Kidney (tissue), 14 donors: ENCODE results near the gene LMAN1L. TPM values are rescaled to one million over a fixed set of nuclear protein-coding genes. Genes with fewer than 3 reads are reported as not detected.

ENCODE experiments used
- DNase-seq, 5 donors: peaks; one replicate each; pipeline ENCODE4 v3.0.0-alpha.2; 2013 to 2020
- FAIRE-seq: peaks from 2 replicates; lab custom pipeline; 2012; peaks lifted over from hg19 to GRCh38; lab: Jason Lieb, UNC
- H3K27ac ChIP-seq, 2 donors: one replicate each; pipeline ENCODE4 v1.7.0; 2013; ENCODE audit warnings: low read depth in 2 of 2, low read length in 2 of 2, inconsistent platforms in 1 of 2
- H3K27me3 ChIP-seq: one replicate; pipeline ENCODE4 v1.7.1; 2013; ENCODE audit warnings: low read length, inconsistent platforms; ENCODE audit not compliant: control insufficient read depth, insufficient read depth
- H3K36me3 ChIP-seq, 3 donors: one replicate each; pipeline versions ENCODE4 v1.7.0 to v1.7.1; 2013; ENCODE audit warnings: low read length in 3 of 3, control low read depth in 1 of 3, inconsistent platforms in 1 of 3; ENCODE audit not compliant: insufficient read depth in 3 of 3, control insufficient read depth in 2 of 3
- H3K4me1 ChIP-seq, 3 donors: one replicate each; pipeline versions ENCODE4 v1.7.0 to v1.7.1; 2013; ENCODE audit warnings: low read length in 3 of 3, inconsistent platforms in 1 of 3, low read depth in 1 of 3; ENCODE audit not compliant: control insufficient read depth in 2 of 3, insufficient read depth in 2 of 3
- H3K4me3 ChIP-seq, 3 donors: one replicate each; pipeline versions ENCODE4 v1.7.0 to v1.8.1; 2013; ENCODE audit warnings: low read length in 3 of 3, control low read depth in 1 of 3, inconsistent platforms in 1 of 3
- H3K9ac ChIP-seq, 3 donors: one replicate each; pipeline versions ENCODE4 v1.7.0 to v1.7.1; 2013; ENCODE audit warnings: low read length in 3 of 3, control low read depth in 1 of 3, inconsistent platforms in 1 of 3
- H3K9me3 ChIP-seq, 3 donors: one replicate each; pipeline versions ENCODE4 v1.7.0 to v1.7.1; 2013; ENCODE audit warnings: low read length in 3 of 3, control low read depth in 1 of 3, inconsistent platforms in 1 of 3; ENCODE audit not compliant: control insufficient read depth in 2 of 3, insufficient read depth in 1 of 3
- CTCF ChIP-seq: IDR thresholded peaks from 3 replicates; pipeline ENCODE4 v1.5.1; 2012; ENCODE audit warnings: mild to moderate bottlenecking, moderate library complexity, borderline replicate concordance; ENCODE audit not compliant: insufficient read depth; ENCODE audit errors: extremely low read depth
- intact Hi-C: fragments of 100-400 bp; cut with DNase I; formaldehyde crosslinking; loops from one replicate; pipeline ENCODE4 v1.11.1; 2022
- polyA plus RNA-seq: library from polyadenylated mRNA; stranded (reverse); fragments of 350-450 nt; fragmentation: Illumina TruSeq; extraction: RNeasy Lipid Tissue Mini Kit (QIAGEN cat#74804); gene quantifications from one replicate; pipeline ENCODE4 v1.2.3, GENCODE V29; 2014; ENCODE audit warnings: low read depth, low replicate concordance; ENCODE audit not compliant: insufficient read depth
- total RNA-seq: library from RNA; stranded (reverse); fragmentation: NEBNext Ultra II Directional; extraction: Animal tissue kit (Norgen Biotek cat#: 25700); gene quantifications from one replicate; pipeline ENCODE4 v1.2.1, GENCODE V29; 2021
- donor health status: control.
- donor health status: control.
- donor health status: control.
- donor health status: control.
- donor health status: control.
- donor health status: DM: yes; HTN: yes; CAD: no.
- donor health status: Normal renal cell carcinoma (clear cell type).

Gene LMAN1L
- total and polyA plus RNA-seq, 2 donors from 2014 or later = not detected

GRCh38 chr15:74864296-74864695, 51.7 kb downstream of the LMAN1L start:
- Histone ChIP-seq H3K27me3 (no peaks in the 10 kb centered on the region), H3K9me3 (no peaks in the 10 kb centered on the region), H3K4me1 (peaks cover 0 to 31% (median 22%) of the 10 kb centered on the region in 3 donors), H3K4me3 (peak overlapping the region in 1 of 3 donors; percentile 18), H3K9ac (no peak overlapping the region), H3K27ac (peak overlapping the region; percentile 56 to 67), H3K36me3 (no peaks in the 10 kb centered on the region)
- no peak for TF ChIP-seq CTCF
- FAIRE-seq (no peak), DNase-seq (no peak)
- intact Hi-C loops = no loop called here

- Histone ChIP-seq H3K9me3 (no peaks in the 10 kb centered on the region), H3K9ac (no peak overlapping the region), H3K27me3 (no peaks in the 10 kb centered on the region), H3K4me3 (no peak overlapping the region), H3K27ac (peak overlapping the region in 1 of 2 donors; percentile 0), H3K36me3 (no peaks in the 10 kb centered on the region), H3K4me1 (peaks cover 5 to 37% (median 31%) of the 10 kb centered on the region in 3 donors)
- no peak for TF ChIP-seq CTCF
- intact Hi-C loops = no loop called here
- DNase-seq (no peak), FAIRE-seq (no peak)
Observed at GRCh38 chr15:74865316-74865715, 52.7 kb downstream of the LMAN1L start.

- H3K9ac ChIP-seq = peak overlapping the region in 1 of 3 donors; percentile 55
Observed at GRCh38 chr15:74866090-74866489, 53.5 kb downstream of the LMAN1L start.

More at GRCh38 chr15:74866090-74866489, 53.5 kb downstream of the LMAN1L start:
- Histone ChIP-seq H3K9me3 (no peaks in the 10 kb centered on the region), H3K36me3 (no peaks in the 10 kb centered on the region), H3K27ac (peak overlapping the region; percentile 45 to 64), H3K4me1 (peaks cover 8 to 43% (median 39%) of the 10 kb centered on the region in 3 donors), H3K4me3 (no peak overlapping the region), H3K27me3 (no peaks in the 10 kb centered on the region)
- TF ChIP-seq CTCF = no peak
- DNase-seq = no peak
- no peak for FAIRE-seq
- intact Hi-C loops = no loop called here
